Ishikawa (cell line): ENCODE data around the gene MESD.

Source experiments
- CEBPB ChIP-seq: IDR thresholded peaks from 2 replicates; pipeline ENCODE4 v1.6.1; 2012
- EP300 ChIP-seq: IDR thresholded peaks from 2 replicates; pipeline ENCODE4 v1.6.1; 2012; ENCODE audit warnings: borderline replicate concordance
- FOXM1 ChIP-seq: IDR thresholded peaks from 2 replicates; pipeline ENCODE4 v1.6.1; 2012; ENCODE audit warnings: low read depth, borderline replicate concordance
- MAX ChIP-seq: IDR thresholded peaks from 2 replicates; pipeline ENCODE4 v1.6.1; 2012
- RAD21 ChIP-seq: IDR thresholded peaks from 2 replicates; pipeline ENCODE4 v1.6.1; 2012; ENCODE audit warnings: low read depth
- REST ChIP-seq: IDR thresholded peaks from 2 replicates; pipeline ENCODE4 v1.6.1; 2012; ENCODE audit warnings: low read depth, mild to moderate bottlenecking
- TCF12 ChIP-seq: IDR thresholded peaks from 2 replicates; pipeline ENCODE4 v1.6.1; 2012; ENCODE audit warnings: low read depth
- YY1 ChIP-seq: IDR thresholded peaks from 2 replicates; pipeline ENCODE4 v1.6.1; 2012; ENCODE audit warnings: low read depth
- ZBTB7A ChIP-seq: IDR thresholded peaks from 2 replicates; pipeline ENCODE4 v1.6.1; 2012; ENCODE audit warnings: low read depth

- no peak for TF ChIP-seq RAD21
- no peak for TF ChIP-seq CEBPB
- no peak for TF ChIP-seq EP300
- TF ChIP-seq TCF12, result no peak
- TF ChIP-seq REST, result no peak
- no peak for TF ChIP-seq MAX
- no peak for TF ChIP-seq YY1
- TF ChIP-seq FOXM1, result no peak
- TF ChIP-seq ZBTB7A, result no peak
Observed at GRCh38 chr15:80951941-80952340, 37.7 kb downstream of the MESD start.
